ENCODE measurements around the gene MAGI2.

The MAGI2 gene

DNA sequence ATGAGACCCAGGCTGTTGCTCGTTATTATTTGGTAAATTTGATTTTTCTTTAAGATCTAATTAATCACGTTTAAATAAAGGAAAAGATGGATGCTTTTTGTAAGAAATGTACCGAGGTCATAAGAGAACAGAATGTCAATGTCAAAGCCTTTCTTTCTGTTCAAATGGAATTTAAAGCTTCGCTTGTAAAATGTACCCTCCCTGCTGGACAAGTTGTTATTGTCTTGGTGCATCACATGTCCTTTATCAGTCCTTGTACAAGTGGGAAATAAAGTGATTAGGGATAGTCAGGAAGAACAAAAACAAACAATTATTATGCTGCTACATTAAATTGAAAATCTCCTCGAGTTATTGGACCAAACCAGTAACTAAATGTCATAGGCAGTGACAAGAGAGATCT is 1291.7 kb downstream of the MAGI2 start:
- Histone ChIP-seq H3K27ac (ENCODE audit: low read length) (no peak overlapping the region), H3K27me3 (ENCODE audit: insufficient read depth, low read length, poor library complexity) (no peaks in the 10 kb centered on the region), H3K4me2 (ENCODE audit: insufficient read depth, low read length) (no peak overlapping the region), H2AFZ (ENCODE audit: low read depth, low read length) (no peak overlapping the region), H3K4me1 (ENCODE audit: insufficient read depth, low read length) (no peaks in the 10 kb centered on the region), H3K9ac (ENCODE audit: low read depth, low read length) (no peak overlapping the region), H3K9me3 (ENCODE audit: insufficient read depth, low read length, severe bottlenecking) (no peaks in the 10 kb centered on the region), H3K79me2 (ENCODE audit: insufficient read depth, low read length) (no peaks in the 10 kb centered on the region), H3K4me3 (ENCODE audit: low read depth in 1 of 2, low read length in 2 of 2) (no peak overlapping the region), H4K20me1 (ENCODE audit: insufficient read depth, low read length) (no peaks in the 10 kb centered on the region), H3K36me3 (ENCODE audit: insufficient read depth, low read length) (no peaks in the 10 kb centered on the region)
- TF ChIP-seq, protein P1, sequence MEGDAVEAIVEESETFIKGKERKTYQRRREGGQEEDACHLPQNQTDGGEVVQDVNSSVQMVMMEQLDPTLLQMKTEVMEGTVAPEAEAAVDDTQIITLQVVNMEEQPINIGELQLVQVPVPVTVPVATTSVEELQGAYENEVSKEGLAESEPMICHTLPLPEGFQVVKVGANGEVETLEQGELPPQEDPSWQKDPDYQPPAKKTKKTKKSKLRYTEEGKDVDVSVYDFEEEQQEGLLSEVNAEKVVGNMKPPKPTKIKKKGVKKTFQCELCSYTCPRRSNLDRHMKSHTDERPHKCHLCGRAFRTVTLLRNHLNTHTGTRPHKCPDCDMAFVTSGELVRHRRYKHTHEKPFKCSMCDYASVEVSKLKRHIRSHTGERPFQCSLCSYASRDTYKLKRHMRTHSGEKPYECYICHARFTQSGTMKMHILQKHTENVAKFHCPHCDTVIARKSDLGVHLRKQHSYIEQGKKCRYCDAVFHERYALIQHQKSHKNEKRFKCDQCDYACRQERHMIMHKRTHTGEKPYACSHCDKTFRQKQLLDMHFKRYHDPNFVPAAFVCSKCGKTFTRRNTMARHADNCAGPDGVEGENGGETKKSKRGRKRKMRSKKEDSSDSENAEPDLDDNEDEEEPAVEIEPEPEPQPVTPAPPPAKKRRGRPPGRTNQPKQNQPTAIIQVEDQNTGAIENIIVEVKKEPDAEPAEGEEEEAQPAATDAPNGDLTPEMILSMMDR (IDR thresholded peaks at IDR 0.05; ENCODE audit: borderline replicate concordance, extremely low read depth, low read length, poor library complexity, severe bottlenecking), result no peak
- TF ChIP-seq EZH2 (IDR thresholded peaks at IDR 0.05; ENCODE audit: borderline replicate concordance, low read depth, low read length, severe bottlenecking), result no peak
- no peak for ATAC-seq (ENCODE audit: insufficient read depth, low read depth)
- no peak for DNase-seq

DNA sequence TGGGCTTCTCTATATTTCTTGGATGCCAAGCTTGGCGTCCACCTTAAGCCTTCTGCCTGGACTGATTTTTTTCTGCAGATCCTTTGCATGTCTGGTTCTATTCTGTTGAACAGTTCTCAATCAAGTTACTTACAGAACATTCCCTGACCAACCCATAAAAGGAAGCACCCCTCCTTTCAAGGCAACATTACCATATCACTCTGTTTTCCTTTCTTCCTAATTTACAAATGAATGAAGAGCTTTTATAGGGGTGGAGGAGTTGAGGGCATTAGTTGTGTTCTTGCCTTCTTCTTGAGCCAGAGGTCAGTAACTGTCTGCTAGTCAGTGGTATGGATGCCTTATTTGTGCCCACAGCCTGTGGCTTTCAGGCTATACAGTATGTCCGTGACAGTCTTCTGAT is 1293.9 kb downstream of the MAGI2 start:
- Histone ChIP-seq H3K79me2 (ENCODE audit: insufficient read depth, low read length) (no peaks in the 10 kb centered on the region), H3K27me3 (ENCODE audit: insufficient read depth, low read length, poor library complexity) (peaks cover 2% of the 10 kb centered on the region), H3K27ac (ENCODE audit: low read length) (no peak overlapping the region), H3K9me3 (ENCODE audit: insufficient read depth, low read length, severe bottlenecking) (no peaks in the 10 kb centered on the region), H3K36me3 (ENCODE audit: insufficient read depth, low read length) (no peaks in the 10 kb centered on the region), H2AFZ (ENCODE audit: low read depth, low read length) (no peak overlapping the region), H3K4me2 (ENCODE audit: insufficient read depth, low read length) (no peak overlapping the region), H3K4me3 (ENCODE audit: low read depth in 1 of 2, low read length in 2 of 2) (no peak overlapping the region), H3K4me1 (ENCODE audit: insufficient read depth, low read length) (no peaks in the 10 kb centered on the region), H4K20me1 (ENCODE audit: insufficient read depth, low read length) (no peaks in the 10 kb centered on the region), H3K9ac (ENCODE audit: low read depth, low read length) (no peak overlapping the region)
- DNase-seq (no peak), ATAC-seq (ENCODE audit: insufficient read depth, low read depth) (no peak)
- TF ChIP-seq, protein P1 (IDR thresholded peaks at IDR 0.05; ENCODE audit: borderline replicate concordance, extremely low read depth, low read length, poor library complexity, severe bottlenecking), result no peak
- no peak for TF ChIP-seq EZH2 (IDR thresholded peaks at IDR 0.05; ENCODE audit: borderline replicate concordance, low read depth, low read length, severe bottlenecking)

DNA sequence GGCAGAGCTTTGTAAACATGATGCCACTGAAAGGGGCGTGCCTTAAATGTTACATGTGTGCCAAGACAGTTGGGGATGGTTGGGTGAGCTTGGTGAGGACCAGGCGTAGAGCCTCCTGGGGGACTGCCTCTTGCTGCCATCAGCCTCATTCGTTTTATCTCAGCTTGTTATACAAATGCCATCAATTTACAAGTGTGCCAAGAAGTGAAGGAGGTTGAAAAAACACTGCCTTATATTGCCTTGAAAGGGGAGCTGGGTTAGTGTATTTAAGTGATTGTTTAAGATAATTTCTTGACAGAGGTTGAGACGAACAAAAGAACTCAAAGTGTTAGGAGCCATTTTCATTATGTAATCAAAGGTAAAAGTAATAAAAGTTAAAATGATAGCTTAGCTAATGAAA is 1300.2 kb downstream of the MAGI2 start:
- Histone ChIP-seq H2AFZ (ENCODE audit: low read depth, low read length) (no peak overlapping the region), H3K9me3 (ENCODE audit: insufficient read depth, low read length, severe bottlenecking) (no peaks in the 10 kb centered on the region), H3K79me2 (ENCODE audit: insufficient read depth, low read length) (no peaks in the 10 kb centered on the region), H3K9ac (ENCODE audit: low read depth, low read length) (no peak overlapping the region), H3K4me2 (ENCODE audit: insufficient read depth, low read length) (no peak overlapping the region), H3K36me3 (ENCODE audit: insufficient read depth, low read length) (no peaks in the 10 kb centered on the region), H3K4me1 (ENCODE audit: insufficient read depth, low read length) (no peaks in the 10 kb centered on the region), H3K4me3 (ENCODE audit: low read depth in 1 of 2, low read length in 2 of 2) (no peak overlapping the region), H4K20me1 (ENCODE audit: insufficient read depth, low read length) (no peaks in the 10 kb centered on the region), H3K27ac (ENCODE audit: low read length) (no peak overlapping the region), H3K27me3 (ENCODE audit: insufficient read depth, low read length, poor library complexity) (peaks cover 2% of the 10 kb centered on the region)
- ATAC-seq (ENCODE audit: insufficient read depth, low read depth) (no peak), DNase-seq (no peak)
- no peak for TF ChIP-seq EZH2 (IDR thresholded peaks at IDR 0.05; ENCODE audit: borderline replicate concordance, low read depth, low read length, severe bottlenecking)
- TF ChIP-seq, protein P1 (IDR thresholded peaks at IDR 0.05; ENCODE audit: borderline replicate concordance, extremely low read depth, low read length, poor library complexity, severe bottlenecking), result no peak

DNA sequence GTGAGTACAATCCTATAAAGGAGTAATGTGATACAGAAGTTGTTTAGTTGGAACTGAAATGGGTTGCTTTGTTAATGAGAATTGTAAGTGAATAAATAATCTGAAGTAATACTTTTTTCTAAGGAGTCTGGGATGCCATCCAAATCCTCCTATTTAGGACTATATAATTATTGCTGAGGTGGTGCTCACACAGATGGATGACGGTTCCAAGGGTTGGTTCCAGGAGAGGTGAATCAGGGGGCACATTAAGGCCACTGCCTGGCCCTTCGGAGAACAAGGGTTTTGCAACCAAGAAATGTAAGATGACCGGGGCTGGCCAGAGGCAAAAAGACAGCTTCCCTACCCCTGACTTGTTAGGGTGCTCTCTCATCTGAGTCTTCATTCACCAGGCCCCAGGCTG is 1302.2 kb downstream of the MAGI2 start:
- no peaks in the 10 kb centered on the region for H3K79me2 ChIP-seq (ENCODE audit: insufficient read depth, low read length)
- no peak overlapping the region for H3K4me3 ChIP-seq (ENCODE audit: low read depth in 1 of 2, low read length in 2 of 2)
- no peaks in the 10 kb centered on the region for H4K20me1 ChIP-seq (ENCODE audit: insufficient read depth, low read length)
- no peak for DNase-seq
- H3K9me3 ChIP-seq (ENCODE audit: insufficient read depth, low read length, severe bottlenecking), result no peaks in the 10 kb centered on the region
- no peaks in the 10 kb centered on the region for H3K36me3 ChIP-seq (ENCODE audit: insufficient read depth, low read length)
- H3K27ac ChIP-seq (ENCODE audit: low read length), result no peak overlapping the region
- H3K9ac ChIP-seq (ENCODE audit: low read depth, low read length), result no peak overlapping the region
- no peak overlapping the region for H2AFZ ChIP-seq (ENCODE audit: low read depth, low read length)
- H3K4me2 ChIP-seq (ENCODE audit: insufficient read depth, low read length), result no peak overlapping the region
- TF ChIP-seq, protein P1 (IDR thresholded peaks at IDR 0.05; ENCODE audit: borderline replicate concordance, extremely low read depth, low read length, poor library complexity, severe bottlenecking), result no peak
- TF ChIP-seq EZH2 (IDR thresholded peaks at IDR 0.05; ENCODE audit: borderline replicate concordance, low read depth, low read length, severe bottlenecking), result no peak
- peaks cover under 1% of the 10 kb centered on the region for H3K27me3 ChIP-seq (ENCODE audit: insufficient read depth, low read length, poor library complexity)
- no peaks in the 10 kb centered on the region for H3K4me1 ChIP-seq (ENCODE audit: insufficient read depth, low read length)
- ATAC-seq (ENCODE audit: insufficient read depth, low read depth), result no peak

Measured in DND-41 (cell line).